Mesenchymal stem cell (in vitro differentiated cells and primary cell): ENCODE data around the gene ITIH1.

Source experiments
- DNase-seq: peaks from one replicate; pipeline ENCODE4 v3.0.0-alpha.2; 2013
- H2AFZ ChIP-seq: one replicate; pipeline ENCODE4 v1.6.1; 2013; ENCODE audit warnings: low read depth, mild to moderate bottlenecking, control low read depth, inconsistent platforms, low read length, moderate library complexity
- H2AK5ac ChIP-seq: 2 replicates; pipeline ENCODE4 v1.6.1; 2013; ENCODE audit warnings: low read length, moderate library complexity, mild to moderate bottlenecking, inconsistent platforms; ENCODE audit not compliant: severe bottlenecking
- H2BK120ac ChIP-seq: one replicate; pipeline ENCODE4 v1.6.1; 2013; ENCODE audit warnings: low read depth, mild to moderate bottlenecking, inconsistent platforms, low read length, moderate library complexity
- H2BK12ac ChIP-seq, 2 experiments: one replicate each; pipeline ENCODE4 v1.6.1; 2013; ENCODE audit warnings: inconsistent platforms in 2 of 2, low read length in 2 of 2, mild to moderate bottlenecking in 2 of 2, moderate library complexity in 2 of 2, control low read depth in 1 of 2
- H2BK15ac ChIP-seq: one replicate; pipeline ENCODE4 v1.6.1; 2013; ENCODE audit warnings: mild to moderate bottlenecking, low read depth, inconsistent platforms; ENCODE audit not compliant: poor library complexity, severe bottlenecking
- H2BK5ac ChIP-seq: 2 replicates; pipeline ENCODE4 v1.6.1; 2013; ENCODE audit warnings: low read depth, mild to moderate bottlenecking, low read length, control low read depth, inconsistent platforms; ENCODE audit not compliant: poor library complexity, severe bottlenecking
- H3K14ac ChIP-seq, 2 experiments: one replicate each; pipeline ENCODE4 v1.6.1; 2013; ENCODE audit warnings: inconsistent platforms in 2 of 2, low read length in 2 of 2, control low read depth in 1 of 2, mild to moderate bottlenecking in 1 of 2, moderate library complexity in 1 of 2
- H3K18ac ChIP-seq, 2 experiments: one replicate each; pipeline ENCODE4 v1.6.1; 2013; ENCODE audit warnings: inconsistent platforms in 2 of 2, low read length in 2 of 2, control low read depth in 1 of 2, low read depth in 1 of 2, mild to moderate bottlenecking in 1 of 2
- H3K23ac ChIP-seq, 2 experiments: one replicate each; pipeline ENCODE4 v1.6.1; 2013; ENCODE audit warnings: inconsistent platforms in 2 of 2, low read length in 2 of 2, mild to moderate bottlenecking in 2 of 2, moderate library complexity in 2 of 2, control low read depth in 1 of 2
- H3K27ac ChIP-seq: 2 replicates; pipeline ENCODE4 v1.5.1; 2013; ENCODE audit warnings: mild to moderate bottlenecking, moderate library complexity, low read length, control low read depth, inconsistent platforms; ENCODE audit not compliant: poor library complexity, severe bottlenecking
- H3K27me3 ChIP-seq, 2 experiments: 2 replicates each; pipeline versions ENCODE4 v1.6.1 to v1.7.0; 2013; ENCODE audit warnings: low read length in 2 of 2, mild to moderate bottlenecking in 2 of 2, moderate library complexity in 2 of 2, control low read depth in 1 of 2, inconsistent platforms in 1 of 2; ENCODE audit not compliant: control insufficient read depth in 1 of 2, insufficient read depth in 1 of 2
- H3K36me3 ChIP-seq, 2 experiments: 2 replicates each; pipeline versions ENCODE4 v1.6.1 to v1.7.0; 2013; ENCODE audit warnings: low read length in 2 of 2, control low read depth in 1 of 2, inconsistent platforms in 1 of 2, low read depth in 1 of 2, mild to moderate bottlenecking in 1 of 2; ENCODE audit not compliant: insufficient read depth in 2 of 2, control insufficient read depth in 1 of 2
- H3K4ac ChIP-seq, 2 experiments: one replicate each; pipeline ENCODE4 v1.6.1; 2013; ENCODE audit warnings: inconsistent platforms in 2 of 2, low read length in 2 of 2, mild to moderate bottlenecking in 2 of 2, moderate library complexity in 2 of 2, control low read depth in 1 of 2, low read depth in 1 of 2
- H3K4me1 ChIP-seq: 2 replicates; pipeline ENCODE4 v1.6.1; 2013; ENCODE audit warnings: low read depth, low read length, control low read depth; ENCODE audit not compliant: control insufficient read depth, insufficient read depth
- H3K4me2 ChIP-seq: 2 replicates; pipeline ENCODE4 v1.6.1; 2013; ENCODE audit warnings: low read length, mild to moderate bottlenecking, inconsistent platforms; ENCODE audit not compliant: poor library complexity, severe bottlenecking
- H3K4me3 ChIP-seq, 2 experiments: 2 replicates each; pipeline versions ENCODE4 v1.5.1 to v1.7.0; 2013; ENCODE audit warnings: low read length in 2 of 2, mild to moderate bottlenecking in 2 of 2, control low read depth in 1 of 2, low read depth in 1 of 2; ENCODE audit not compliant: insufficient read depth in 1 of 2
- H3K79me1 ChIP-seq: replicated peaks from 2 replicates; pipeline ENCODE4 v1.6.1; 2013; ENCODE audit warnings: mild to moderate bottlenecking, control low read depth, low read length, inconsistent platforms; ENCODE audit not compliant: poor library complexity, severe bottlenecking
- H3K9ac ChIP-seq: 2 replicates; pipeline ENCODE4 v1.7.0; 2013; ENCODE audit warnings: mild to moderate bottlenecking, low read length, moderate library complexity
- H3K9me3 ChIP-seq: 2 replicates; pipeline ENCODE4 v1.7.0; 2013; ENCODE audit warnings: mild to moderate bottlenecking, low read length; ENCODE audit not compliant: control insufficient read depth
- H4K8ac ChIP-seq: one replicate; pipeline ENCODE4 v1.6.1; 2013; ENCODE audit warnings: inconsistent platforms, mild to moderate bottlenecking, low read length, moderate library complexity
- H4K91ac ChIP-seq: one replicate; pipeline ENCODE4 v1.6.1; 2013; ENCODE audit warnings: mild to moderate bottlenecking, low read length, inconsistent platforms
- WGBS: methylation state at CpG from one replicate; pipeline ENCODE4 v1.1.7; 2013; ENCODE audit warnings: mixed read lengths; 5-methylcytosine and 5-hydroxymethylcytosine counted together

The ITIH1 gene

GRCh38 chr3:52805270-52806039 lies 28.1 kb downstream of the ITIH1 start:
- H2AK5ac ChIP-seq = no peak overlapping the region

DNA sequence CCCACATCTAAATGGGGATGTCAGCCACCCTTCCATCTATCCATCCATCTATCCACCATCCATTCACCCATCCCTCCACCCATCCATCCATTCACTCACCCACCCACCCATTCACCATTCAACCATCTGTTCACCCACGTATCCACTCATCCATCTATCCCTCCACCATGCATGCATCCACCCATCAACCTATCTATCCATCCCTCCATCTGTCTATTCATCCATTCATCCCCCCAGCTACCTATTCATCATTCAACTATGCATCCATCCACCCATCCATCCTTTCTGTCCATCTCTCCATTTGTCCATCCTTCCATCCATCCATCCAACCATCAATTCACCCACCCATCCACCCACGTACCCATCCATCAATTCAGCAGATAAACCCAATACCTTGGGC lies 31.8 kb downstream of the ITIH1 start:
- Histone ChIP-seq H3K18ac (no peak overlapping the region), H3K27me3 (peaks cover 9 to 46% of the 10 kb centered on the region in 2 experiments), H3K14ac (no peak overlapping the region), H3K23ac (no peak overlapping the region), H3K4ac (no peak overlapping the region), H3K79me1 (no peaks in the 10 kb centered on the region), H2BK5ac (no peak overlapping the region), H2AFZ (no peak overlapping the region), H3K4me1 (no peaks in the 10 kb centered on the region), H2BK120ac (no peak overlapping the region), H4K8ac (no peak overlapping the region), H3K4me3 (no peak overlapping the region), H3K36me3 (no peaks in the 10 kb centered on the region), H4K91ac (no peak overlapping the region), H3K27ac (no peak overlapping the region), H3K4me2 (no peak overlapping the region), H2AK5ac (no peak overlapping the region), H3K9me3 (no peaks in the 10 kb centered on the region), H2BK12ac (no peak overlapping the region), H3K9ac (no peak overlapping the region), H2BK15ac (no peak overlapping the region)
- DNase-seq = no peak
- WGBS = 69% methylated on average over 2 of the region's 2 CpGs

More at GRCh38 chr3:52805270-52806039, 28.1 kb downstream of the ITIH1 start:
- 87% methylated on average over 18 of the region's 19 CpGs for WGBS
- Histone ChIP-seq H3K36me3 (no peaks in the 10 kb centered on the region), H3K4me3 (no peak overlapping the region), H2AFZ (no peak overlapping the region), H2BK15ac (no peak overlapping the region), H3K4me2 (no peak overlapping the region), H3K9ac (no peak overlapping the region), H3K4ac (no peak overlapping the region), H2BK5ac (no peak overlapping the region), H3K79me1 (no peaks in the 10 kb centered on the region), H3K9me3 (no peaks in the 10 kb centered on the region), H3K27ac (no peak overlapping the region), H3K23ac (no peak overlapping the region), H2BK12ac (no peak overlapping the region), H3K27me3 (peaks cover 5 to 39% of the 10 kb centered on the region in 2 experiments), H4K91ac (no peak overlapping the region), H3K14ac (no peak overlapping the region), H3K18ac (no peak overlapping the region), H3K4me1 (peaks cover 7% of the 10 kb centered on the region), H4K8ac (no peak overlapping the region), H2BK120ac (no peak overlapping the region)
- no peak for DNase-seq

- H4K8ac ChIP-seq = no peak overlapping the region
- no peak overlapping the region for H4K91ac ChIP-seq
- H3K79me1 ChIP-seq = no peaks in the 10 kb centered on the region
- WGBS = 71% methylated on average over 7 of the region's 7 CpGs
- no peak overlapping the region for H3K23ac ChIP-seq
- no peak overlapping the region for H2AK5ac ChIP-seq
- no peak overlapping the region for H3K18ac ChIP-seq
- no peak overlapping the region for H3K27ac ChIP-seq
- peaks cover 10 to 46% of the 10 kb centered on the region in 2 experiments for H3K27me3 ChIP-seq
- H2AFZ ChIP-seq = no peak overlapping the region
- DNase-seq = no peak
- no peak overlapping the region for H3K4me2 ChIP-seq
- H3K4ac ChIP-seq = no peak overlapping the region
- H3K4me1 ChIP-seq = no peaks in the 10 kb centered on the region
- H2BK15ac ChIP-seq = no peak overlapping the region
- H3K4me3 ChIP-seq = no peak overlapping the region
- H3K36me3 ChIP-seq = no peaks in the 10 kb centered on the region
- no peak overlapping the region for H3K9ac ChIP-seq
- no peak overlapping the region for H3K14ac ChIP-seq
- no peak overlapping the region for H2BK12ac ChIP-seq
- H2BK5ac ChIP-seq = no peak overlapping the region
- no peaks in the 10 kb centered on the region for H3K9me3 ChIP-seq
- H2BK120ac ChIP-seq = no peak overlapping the region
These were observed 32.4 kb downstream of the ITIH1 start for GRCh38 chr3:52809662-52810377.

GRCh38 chr3:52810923-52811322 lies 33.5 kb downstream of the ITIH1 start:
- Histone ChIP-seq H4K8ac (no peak overlapping the region), H3K23ac (no peak overlapping the region), H3K4me1 (no peaks in the 10 kb centered on the region), H3K9ac (no peak overlapping the region), H2AFZ (no peak overlapping the region), H3K18ac (no peak overlapping the region), H2BK12ac (no peak overlapping the region), H2BK15ac (no peak overlapping the region), H3K9me3 (no peaks in the 10 kb centered on the region), H3K4me2 (no peak overlapping the region), H2BK120ac (no peak overlapping the region), H3K36me3 (no peaks in the 10 kb centered on the region), H3K79me1 (no peaks in the 10 kb centered on the region), H3K4ac (no peak overlapping the region), H2AK5ac (no peak overlapping the region), H3K27ac (no peak overlapping the region), H3K4me3 (no peak overlapping the region), H2BK5ac (no peak overlapping the region), H3K14ac (no peak overlapping the region), H4K91ac (no peak overlapping the region), H3K27me3 (peaks cover 10 to 46% of the 10 kb centered on the region in 2 experiments)
- no peak for DNase-seq
- WGBS = 91% methylated on average over 11 of the region's 11 CpGs
